ENCODE measurements around the gene SEMA3D. TPM values are rescaled to one million over a fixed set of nuclear protein-coding genes. Genes with fewer than 3 reads are reported as not detected.

SEMA3D gene
- total RNA-seq, 2 donors from 2014 or later = 10.7 to 16.5 TPM

- H3K27ac ChIP-seq = no peak overlapping the region
Measured at GRCh38 chr7:85001495-85002345, 185.1 kb downstream of the SEMA3D start.

GRCh38 chr7:85000735-85001350 lies 186.0 kb downstream of the SEMA3D start:
- WGBS = 77% methylated on average over 1 of the region's 1 CpG
- H3K4me1 ChIP-seq (replicated peaks) = no peaks in the 10 kb centered on the region
- H3K27ac ChIP-seq = no peak overlapping the region
- no peak overlapping the region for H3K4me3 ChIP-seq
- no peak for DNase-seq (ENCODE audit: low spot score)
- intact Hi-C loops (cut with DNase I) = no loop called here
- H3K36me3 ChIP-seq = no peaks in the 10 kb centered on the region
- H3K9me3 ChIP-seq = no peaks in the 10 kb centered on the region
- no peak for TF ChIP-seq CTCF (IDR thresholded peaks at IDR 0.05)
- TF ChIP-seq POLR2A (IDR thresholded peaks at IDR 0.05) = no peak
- no peak for TF ChIP-seq POLR2AphosphoS5 (IDR thresholded peaks at IDR 0.05)
- no peaks in the 10 kb centered on the region for H3K27me3 ChIP-seq (replicated peaks; ENCODE audit: insufficient read depth)

More at GRCh38 chr7:85001495-85002345, 185.1 kb downstream of the SEMA3D start:
- 79% methylated on average over 3 of the region's 3 CpGs for WGBS
- no peaks in the 10 kb centered on the region for H3K36me3 ChIP-seq
- no peak for TF ChIP-seq POLR2AphosphoS5 (IDR thresholded peaks at IDR 0.05)
- no peak for TF ChIP-seq POLR2A (IDR thresholded peaks at IDR 0.05)
- no peak for TF ChIP-seq CTCF (IDR thresholded peaks at IDR 0.05)
- H3K4me1 ChIP-seq (replicated peaks) = no peaks in the 10 kb centered on the region
- H3K27me3 ChIP-seq (replicated peaks; ENCODE audit: insufficient read depth) = no peaks in the 10 kb centered on the region
- intact Hi-C loops (cut with DNase I) = no loop called here
- DNase-seq (ENCODE audit: low spot score) = no peak
- H3K9me3 ChIP-seq = no peaks in the 10 kb centered on the region
- H3K4me3 ChIP-seq = no peak overlapping the region

GRCh38 chr7:84999450-84999849 lies 187.4 kb downstream of the SEMA3D start:
- WGBS = 97% methylated on average over 8 of the region's 8 CpGs
- Histone ChIP-seq H3K4me3 (no peak overlapping the region), H3K27ac (no peak overlapping the region), H3K36me3 (no peaks in the 10 kb centered on the region), H3K9me3 (no peaks in the 10 kb centered on the region), H3K4me1 (replicated peaks) (no peaks in the 10 kb centered on the region), H3K27me3 (replicated peaks; ENCODE audit: insufficient read depth) (no peaks in the 10 kb centered on the region)
- no peak for DNase-seq (ENCODE audit: low spot score)
- no peak for TF ChIP-seq CTCF (IDR thresholded peaks at IDR 0.05)
- no peak for TF ChIP-seq POLR2A (IDR thresholded peaks at IDR 0.05)
- no peak for TF ChIP-seq POLR2AphosphoS5 (IDR thresholded peaks at IDR 0.05)
- intact Hi-C loops (cut with DNase I) = no loop called here

GRCh38 chr7:84998665-84999064 lies 188.2 kb downstream of the SEMA3D start:
- intact Hi-C loops (cut with DNase I) = no loop called here
- no peaks in the 10 kb centered on the region for H3K9me3 ChIP-seq
- no peaks in the 10 kb centered on the region for H3K36me3 ChIP-seq
- no peaks in the 10 kb centered on the region for H3K4me1 ChIP-seq (replicated peaks)
- H3K4me3 ChIP-seq = no peak overlapping the region
- TF ChIP-seq POLR2AphosphoS5 (IDR thresholded peaks at IDR 0.05) (no peak), POLR2A (IDR thresholded peaks at IDR 0.05) (no peak), CTCF (IDR thresholded peaks at IDR 0.05) (peak in 1 of 4 experiments; percentile 9)
- no peak overlapping the region for H3K27ac ChIP-seq
- no peak for DNase-seq (ENCODE audit: low spot score)
- no peaks in the 10 kb centered on the region for H3K27me3 ChIP-seq (replicated peaks; ENCODE audit: insufficient read depth)

All from prostate gland (tissue), 2 donors.